ENCODE results near the gene MYL2. TPM values are rescaled to one million over a fixed set of nuclear protein-coding genes. Genes with fewer than 3 reads are reported as not detected.

MYL2 gene
- total RNA-seq, 1 experiment from 2014 or later, result 0.39 TPM

GRCh38 chr12:110934093-110934852 lies 13.9 kb upstream of the MYL2 start:
- ATAC-seq, result peak; percentile 82
- Histone ChIP-seq H3K4me3 (replicated peaks in 1 of 2; ENCODE audit: low read depth in 1 of 2, low read length in 2 of 2) (peak overlapping the region in 1 of 2 experiments; percentile 22; a peak in 3 of 4 replicates), H3K27me3 (ENCODE audit: insufficient read depth, low read length) (no peaks in the 10 kb centered on the region), H3K9me2 (ENCODE audit: insufficient read depth) (no peaks in the 10 kb centered on the region), H3K4me1 (ENCODE audit: control insufficient read depth in 1 of 2, insufficient read depth in 2 of 2, low read length in 2 of 2) (peaks cover 32 to 68% of the 10 kb centered on the region in 2 experiments), H3K4me2 (ENCODE audit: low read length) (peak overlapping the region; percentile 67), H4K20me1 (ENCODE audit: insufficient read depth) (no peaks in the 10 kb centered on the region), H3K9me3 (ENCODE audit: control insufficient read depth in 1 of 2, insufficient read depth in 1 of 2, low read depth in 1 of 2, low read length in 2 of 2) (no peaks in the 10 kb centered on the region), H3K36me3 (ENCODE audit: control insufficient read depth in 1 of 2, insufficient read depth in 2 of 2, low read length in 2 of 2) (no peaks in the 10 kb centered on the region), H2AFZ (ENCODE audit: low read depth, low read length, poor library complexity, severe bottlenecking) (peak overlapping the region; percentile 13), H3K9ac (ENCODE audit: low read length) (peak overlapping the region; percentile 44), H3K79me2 (ENCODE audit: insufficient read depth, low read length) (no peaks in the 10 kb centered on the region), H3K27ac (ENCODE audit: low read depth, low read length) (peak overlapping the region; percentile 76)
- CTCF ChIA-PET, result no interaction called here
- POLR2A ChIA-PET, result interaction anchor here (0.9 to 1.2 kb wide), 2 partner anchors 39 to 364 kb away, joined by 3 read pairs; no protein-coding TSS in a partner anchor
- RAD21 ChIA-PET (ENCODE audit: low non-redundant PET in 1 of 2, low total read pairs in 2 of 2, uncharacterized antibody in 2 of 2, unreplicated experiment in 2 of 2), result no interaction called here
- intact Hi-C loops (cut with micrococcal nuclease), result no loop called here
- DNase-seq (ENCODE audit: low read depth, low spot score), result peak; percentile 79
- BruUV-seq (replicated peaks), result no TSS peak
- TF ChIP-seq POLR2AphosphoS5 (IDR thresholded peaks at IDR 0.05; ENCODE audit: low read depth, low read length) (peak; percentile 35; the same call in 1 of the 2 replicates), CBX3 (IDR thresholded peaks at IDR 0.05; ENCODE audit: low read depth) (peak; percentile 87; the same call in 1 of the 2 replicates), TCF7L2 (IDR thresholded peaks at IDR 0.05; ENCODE audit: borderline replicate concordance, extremely low read depth, insufficient read depth, insufficient read length) (peak; percentile 64), CEBPB (IDR thresholded peaks at IDR 0.05; ENCODE audit: low read depth) (peak; percentile 76), FOSL1 (IDR thresholded peaks at IDR 0.05; ENCODE audit: low read depth) (peak; percentile 80), SP1 (IDR thresholded peaks at IDR 0.05; ENCODE audit: low read depth) (peak; percentile 83), EZH2phosphoT487 (IDR thresholded peaks at IDR 0.05; ENCODE audit: borderline replicate concordance) (no peak), EGR1 (IDR thresholded peaks at IDR 0.05; ENCODE audit: low read depth) (no peak), ATF3 (IDR thresholded peaks at IDR 0.05) (no peak), YY1 (IDR thresholded peaks at IDR 0.05; ENCODE audit: extremely low read depth, insufficient replicate concordance, low read depth, low read length) (peak; percentile 69), POLR2A (IDR thresholded peaks at IDR 0.05; ENCODE audit: borderline replicate concordance, extremely low read depth, insufficient read depth, insufficient read length) (no peak), MAX (IDR thresholded peaks at IDR 0.05) (peak; percentile 69), SIN3A (IDR thresholded peaks at IDR 0.05; ENCODE audit: low read depth) (no peak), RAD21 (IDR thresholded peaks at IDR 0.05; ENCODE audit: low read depth) (no peak), ZNF274 (IDR thresholded peaks at IDR 0.05; ENCODE audit: low read depth, low read length) (no peak), ELF1 (IDR thresholded peaks at IDR 0.05; ENCODE audit: borderline replicate concordance, low read depth) (no peak), EZH2 (IDR thresholded peaks at IDR 0.05) (no peak), JUND (IDR thresholded peaks at IDR 0.05) (no peak; the same call in 1 of the 2 replicates)
- TF ChIP-seq, protein P1, sequence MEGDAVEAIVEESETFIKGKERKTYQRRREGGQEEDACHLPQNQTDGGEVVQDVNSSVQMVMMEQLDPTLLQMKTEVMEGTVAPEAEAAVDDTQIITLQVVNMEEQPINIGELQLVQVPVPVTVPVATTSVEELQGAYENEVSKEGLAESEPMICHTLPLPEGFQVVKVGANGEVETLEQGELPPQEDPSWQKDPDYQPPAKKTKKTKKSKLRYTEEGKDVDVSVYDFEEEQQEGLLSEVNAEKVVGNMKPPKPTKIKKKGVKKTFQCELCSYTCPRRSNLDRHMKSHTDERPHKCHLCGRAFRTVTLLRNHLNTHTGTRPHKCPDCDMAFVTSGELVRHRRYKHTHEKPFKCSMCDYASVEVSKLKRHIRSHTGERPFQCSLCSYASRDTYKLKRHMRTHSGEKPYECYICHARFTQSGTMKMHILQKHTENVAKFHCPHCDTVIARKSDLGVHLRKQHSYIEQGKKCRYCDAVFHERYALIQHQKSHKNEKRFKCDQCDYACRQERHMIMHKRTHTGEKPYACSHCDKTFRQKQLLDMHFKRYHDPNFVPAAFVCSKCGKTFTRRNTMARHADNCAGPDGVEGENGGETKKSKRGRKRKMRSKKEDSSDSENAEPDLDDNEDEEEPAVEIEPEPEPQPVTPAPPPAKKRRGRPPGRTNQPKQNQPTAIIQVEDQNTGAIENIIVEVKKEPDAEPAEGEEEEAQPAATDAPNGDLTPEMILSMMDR (IDR thresholded peaks at IDR 0.05 in 2 of 3, conservative IDR thresholded peaks at IDR 0.05 in 1 of 3; ENCODE audit: borderline replicate concordance in 1 of 3, insufficient read depth in 1 of 3, low read depth in 2 of 3, low read length in 2 of 3), result no peak
- TF ChIP-seq, protein P2, sequence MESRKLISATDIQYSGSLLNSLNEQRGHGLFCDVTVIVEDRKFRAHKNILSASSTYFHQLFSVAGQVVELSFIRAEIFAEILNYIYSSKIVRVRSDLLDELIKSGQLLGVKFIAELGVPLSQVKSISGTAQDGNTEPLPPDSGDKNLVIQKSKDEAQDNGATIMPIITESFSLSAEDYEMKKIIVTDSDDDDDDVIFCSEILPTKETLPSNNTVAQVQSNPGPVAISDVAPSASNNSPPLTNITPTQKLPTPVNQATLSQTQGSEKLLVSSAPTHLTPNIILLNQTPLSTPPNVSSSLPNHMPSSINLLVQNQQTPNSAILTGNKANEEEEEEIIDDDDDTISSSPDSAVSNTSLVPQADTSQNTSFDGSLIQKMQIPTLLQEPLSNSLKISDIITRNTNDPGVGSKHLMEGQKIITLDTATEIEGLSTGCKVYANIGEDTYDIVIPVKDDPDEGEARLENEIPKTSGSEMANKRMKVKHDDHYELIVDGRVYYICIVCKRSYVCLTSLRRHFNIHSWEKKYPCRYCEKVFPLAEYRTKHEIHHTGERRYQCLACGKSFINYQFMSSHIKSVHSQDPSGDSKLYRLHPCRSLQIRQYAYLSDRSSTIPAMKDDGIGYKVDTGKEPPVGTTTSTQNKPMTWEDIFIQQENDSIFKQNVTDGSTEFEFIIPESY (IDR thresholded peaks at IDR 0.05; ENCODE audit: extremely low read depth, insufficient replicate concordance, low read length), result no peak
